ENCODE results near the gene DBH. TPM values are rescaled to one million over a fixed set of nuclear protein-coding genes. Genes with fewer than 3 reads are reported as not detected.

Gene DBH
- total and polyA plus RNA-seq, 2 of the 13 experiments (the other 11 are each of a cell fraction or from before 2014, with no cell fraction given): not detected

GRCh38 chr9:133629221-133630110 is 6.7 kb upstream of the DBH start:
- intact Hi-C loops (cut with micrococcal nuclease; ENCODE audit: unreplicated experiment) (no loop called here), in situ Hi-C loops (cut with HindIII; ENCODE audit: extremely low pct_ligation_motif_present, low pct_unique_long_range_greater_than_20kb) (no loop called here)
- no peak overlapping the region for H3K27ac ChIP-seq (ENCODE audit: extremely low read length, insufficient read depth, low read length)
- H4K20me1 ChIP-seq (ENCODE audit: insufficient read depth, low read length): no peaks in the 10 kb centered on the region
- ChIA-PET CTCF (ENCODE audit: low intra/inter-chr PET ratio, low total read pairs) (no interaction called here), POLR2A (no interaction called here)
- H2AFZ ChIP-seq (ENCODE audit: low read length): no peak overlapping the region
- no peak overlapping the region for H3K4me3 ChIP-seq (replicated peaks in 1 of 3; ENCODE audit: insufficient read depth in 1 of 3, low read depth in 2 of 3, low read length in 3 of 3)
- H3K79me2 ChIP-seq (ENCODE audit: insufficient read depth, low read length): no peaks in the 10 kb centered on the region
- no peaks in the 10 kb centered on the region; the same call in 1 of the 2 replicates for H3K9me3 ChIP-seq (ENCODE audit: low read length)
- no peak for DNase-seq (ENCODE audit: low spot score)
- WGBS (ENCODE audit: low lambda C conversion rate): 45% methylated on average over 7 of the region's 23 CpGs
- no peak overlapping the region for H3K9ac ChIP-seq (ENCODE audit: insufficient read depth, low read depth, low read length)
- FAIRE-seq: no peak
- no TSS peak for BruUV-seq (replicated peaks)
- no peak for ATAC-seq
- peaks cover 9 to 57% of the 10 kb centered on the region in 2 experiments; a peak in 4 of 5 replicates for H3K27me3 ChIP-seq (ENCODE audit: control insufficient read depth in 1 of 2, insufficient read depth in 2 of 2, low read length in 2 of 2)
- no peaks in the 10 kb centered on the region for H3K36me3 ChIP-seq (replicated peaks in 1 of 2; ENCODE audit: control insufficient read depth in 1 of 2, insufficient read depth in 2 of 2, low read length in 2 of 2)
- TF ChIP-seq DRAP1 (CRISPR knock-in tag; IDR thresholded peaks at IDR 0.05) (no peak), ZNF782 (CRISPR knock-in tag; IDR thresholded peaks at IDR 0.05; ENCODE audit: borderline replicate concordance) (no peak), TAF15 (IDR thresholded peaks at IDR 0.05; ENCODE audit: low read depth, low read length, poor library complexity, severe bottlenecking) (no peak), SP4 (CRISPR knock-in tag; IDR thresholded peaks at IDR 0.05) (no peak), TARDBP (CRISPR knock-in tag; IDR thresholded peaks at IDR 0.05) (no peak)
- TF ChIP-seq, protein P1, sequence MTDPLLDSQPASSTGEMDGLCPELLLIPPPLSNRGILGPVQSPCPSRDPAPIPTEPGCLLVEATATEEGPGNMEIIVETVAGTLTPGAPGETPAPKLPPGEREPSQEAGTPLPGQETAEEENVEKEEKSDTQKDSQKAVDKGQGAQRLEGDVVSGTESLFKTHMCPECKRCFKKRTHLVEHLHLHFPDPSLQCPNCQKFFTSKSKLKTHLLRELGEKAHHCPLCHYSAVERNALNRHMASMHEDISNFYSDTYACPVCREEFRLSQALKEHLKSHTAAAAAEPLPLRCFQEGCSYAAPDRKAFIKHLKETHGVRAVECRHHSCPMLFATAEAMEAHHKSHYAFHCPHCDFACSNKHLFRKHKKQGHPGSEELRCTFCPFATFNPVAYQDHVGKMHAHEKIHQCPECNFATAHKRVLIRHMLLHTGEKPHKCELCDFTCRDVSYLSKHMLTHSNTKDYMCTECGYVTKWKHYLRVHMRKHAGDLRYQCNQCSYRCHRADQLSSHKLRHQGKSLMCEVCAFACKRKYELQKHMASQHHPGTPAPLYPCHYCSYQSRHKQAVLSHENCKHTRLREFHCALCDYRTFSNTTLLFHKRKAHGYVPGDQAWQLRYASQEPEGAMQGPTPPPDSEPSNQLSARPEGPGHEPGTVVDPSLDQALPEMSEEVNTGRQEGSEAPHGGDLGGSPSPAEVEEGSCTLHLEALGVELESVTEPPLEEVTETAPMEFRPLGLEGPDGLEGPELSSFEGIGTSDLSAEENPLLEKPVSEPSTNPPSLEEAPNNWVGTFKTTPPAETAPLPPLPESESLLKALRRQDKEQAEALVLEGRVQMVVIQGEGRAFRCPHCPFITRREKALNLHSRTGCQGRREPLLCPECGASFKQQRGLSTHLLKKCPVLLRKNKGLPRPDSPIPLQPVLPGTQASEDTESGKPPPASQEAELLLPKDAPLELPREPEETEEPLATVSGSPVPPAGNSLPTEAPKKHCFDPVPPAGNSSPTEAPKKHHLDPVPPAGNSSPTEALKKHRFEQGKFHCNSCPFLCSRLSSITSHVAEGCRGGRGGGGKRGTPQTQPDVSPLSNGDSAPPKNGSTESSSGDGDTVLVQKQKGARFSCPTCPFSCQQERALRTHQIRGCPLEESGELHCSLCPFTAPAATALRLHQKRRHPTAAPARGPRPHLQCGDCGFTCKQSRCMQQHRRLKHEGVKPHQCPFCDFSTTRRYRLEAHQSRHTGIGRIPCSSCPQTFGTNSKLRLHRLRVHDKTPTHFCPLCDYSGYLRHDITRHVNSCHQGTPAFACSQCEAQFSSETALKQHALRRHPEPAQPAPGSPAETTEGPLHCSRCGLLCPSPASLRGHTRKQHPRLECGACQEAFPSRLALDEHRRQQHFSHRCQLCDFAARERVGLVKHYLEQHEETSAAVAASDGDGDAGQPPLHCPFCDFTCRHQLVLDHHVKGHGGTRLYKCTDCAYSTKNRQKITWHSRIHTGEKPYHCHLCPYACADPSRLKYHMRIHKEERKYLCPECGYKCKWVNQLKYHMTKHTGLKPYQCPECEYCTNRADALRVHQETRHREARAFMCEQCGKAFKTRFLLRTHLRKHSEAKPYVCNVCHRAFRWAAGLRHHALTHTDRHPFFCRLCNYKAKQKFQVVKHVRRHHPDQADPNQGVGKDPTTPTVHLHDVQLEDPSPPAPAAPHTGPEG (CRISPR knock-in tag; IDR thresholded peaks at IDR 0.05): no peak
- TF ChIP-seq, protein P2, sequence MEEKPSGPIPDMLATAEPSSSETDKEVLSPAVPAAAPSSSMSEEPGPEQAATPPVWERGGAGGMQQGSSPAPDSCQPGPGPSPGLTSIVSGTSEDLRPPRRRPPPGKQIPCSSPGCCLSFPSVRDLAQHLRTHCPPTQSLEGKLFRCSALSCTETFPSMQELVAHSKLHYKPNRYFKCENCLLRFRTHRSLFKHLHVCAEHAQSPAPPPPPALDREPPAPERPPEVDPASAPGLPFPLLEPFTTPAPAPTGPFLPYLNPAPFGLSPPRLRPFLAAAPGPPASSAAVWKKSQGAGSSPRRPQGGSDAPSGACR (CRISPR knock-in tag; IDR thresholded peaks at IDR 0.05): no peak
- no peak overlapping the region for H3K4me2 ChIP-seq (ENCODE audit: low read depth, low read length)
- no peaks in the 10 kb centered on the region for H3K4me1 ChIP-seq (ENCODE audit: insufficient read depth, low read length)

Data from HepG2 (cell line).